Measurements from ENCODE around the gene FTO.

- TF ChIP-seq CTCF (IDR thresholded peaks at IDR 0.05; ENCODE audit: insufficient read depth, low read length, poor library complexity, severe bottlenecking) = no peak
- no peak for TF ChIP-seq EZH2phosphoT487 (conservative IDR thresholded peaks at IDR 0.05; ENCODE audit: low read length)
Observed at GRCh38 chr16:53775821-53776431, 72.0 kb downstream of the FTO start.
